Urinary bladder (tissue), 4 donors: Measurements from ENCODE around the gene IL36B. TPM values are rescaled to one million over a fixed set of nuclear protein-coding genes. Genes with fewer than 3 reads are reported as not detected.
"Not testable (repeated sequence)": the region's sequence is repeated elsewhere in the genome, so short reads cannot be mapped to it uniquely, and the experiment has no call there.

Source experiments
- DNase-seq: peaks from one replicate; pipeline ENCODE4 v3.0.0-alpha.2; 2015; ENCODE audit errors: extremely low spot score
- H3K27ac ChIP-seq: one replicate; pipeline ENCODE4 v1.5.1; 2013; ENCODE audit warnings: low read depth, mild to moderate bottlenecking, moderate library complexity
- H3K36me3 ChIP-seq: one replicate; pipeline ENCODE4 v1.6.1; 2013; ENCODE audit warnings: mild to moderate bottlenecking, moderate library complexity; ENCODE audit not compliant: insufficient read depth
- H3K4me1 ChIP-seq: one replicate; pipeline ENCODE4 v1.6.1; 2013; ENCODE audit warnings: mild to moderate bottlenecking, moderate library complexity; ENCODE audit not compliant: insufficient read depth
- H3K4me3 ChIP-seq: one replicate; pipeline ENCODE4 v1.5.1; 2013; ENCODE audit warnings: low read depth, low read length
- WGBS: extraction: QIAGEN DNeasy Blood & Tissue Kit; methylation state at CpG from one replicate; pipeline ENCODE4 v1.1.7; 2013; 5-methylcytosine and 5-hydroxymethylcytosine counted together
- polyA plus RNA-seq: library from polyadenylated mRNA; stranded (reverse); fragments of 200-250 nt; gene quantifications from one replicate; pipeline ENCODE4 v1.2.3, GENCODE V29; 2013
- total RNA-seq: library from RNA; depleted of rRNA; stranded (reverse); fragments of >200 nt; gene quantifications from one replicate; pipeline ENCODE4 v1.2.3, GENCODE V29; 2014
- donor health status: healthy with polysubstance abuse.
- donor health status: healthy.

The IL36B gene
- total RNA-seq (not detected), polyA plus RNA-seq (not detected)

DNA sequence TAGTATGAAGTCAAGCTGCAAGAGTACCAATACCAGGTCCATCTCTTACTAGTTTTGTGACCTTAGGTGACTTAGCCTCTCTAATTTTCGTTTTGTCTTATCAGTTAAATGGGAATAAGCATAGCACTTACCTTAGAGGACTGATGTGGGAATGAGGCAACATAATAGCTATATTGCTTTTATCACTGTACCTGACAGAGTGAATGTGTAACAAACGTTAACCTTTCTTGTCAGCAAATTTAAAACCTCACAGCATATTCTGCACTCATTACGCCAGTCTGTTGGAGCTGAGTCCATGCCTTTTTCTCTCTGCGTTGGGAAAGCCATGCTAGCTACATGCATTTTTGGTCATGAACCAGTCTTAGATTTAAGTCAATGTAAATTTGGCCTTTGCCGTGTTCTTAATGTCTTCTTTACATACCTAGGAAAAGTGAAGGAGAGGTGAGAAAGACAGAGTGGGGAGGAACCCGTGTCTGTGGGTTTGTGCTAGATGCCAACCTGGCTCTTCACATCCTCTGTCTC is at the start of gene IL36B:
Gene IL36B (minus strand): TSS at position 472 of the 522 bp plus-strand sequence.
- WGBS, result 73% methylated on average over 6 of the region's 6 CpGs
- no peak within 1 kb of the TSS for H3K27ac ChIP-seq
- no peak within 1 kb of the TSS for H3K4me3 ChIP-seq
- H3K36me3 ChIP-seq, result no peaks in the 10 kb centered on the region
- no peaks in the 10 kb centered on the region for H3K4me1 ChIP-seq
- DNase-seq, result no peak

DNA sequence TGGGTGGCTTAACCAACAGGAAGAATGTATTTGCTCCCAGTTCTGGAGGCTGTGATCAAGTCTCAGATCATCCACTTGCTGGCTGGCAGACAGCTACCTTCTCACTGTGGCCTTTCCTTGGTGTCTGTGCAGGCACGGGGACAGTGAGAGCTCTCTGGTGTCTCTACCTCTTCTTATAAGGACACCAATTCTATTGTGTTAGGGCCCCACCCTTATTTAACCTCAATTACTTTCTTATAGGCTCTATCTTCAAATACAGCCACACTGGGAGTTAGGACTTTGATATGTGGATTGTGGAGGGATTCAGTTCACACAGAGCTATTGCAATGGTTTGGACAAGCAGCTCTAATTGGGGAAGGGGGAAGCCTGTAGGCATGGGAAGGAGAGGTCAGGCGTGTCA is 49.5 kb upstream of the IL36B start:
- 90% methylated on average over 2 of the region's 2 CpGs for WGBS
- H3K4me1 ChIP-seq, result no peaks in the 10 kb centered on the region
- no peak overlapping the region for H3K4me3 ChIP-seq

DNA sequence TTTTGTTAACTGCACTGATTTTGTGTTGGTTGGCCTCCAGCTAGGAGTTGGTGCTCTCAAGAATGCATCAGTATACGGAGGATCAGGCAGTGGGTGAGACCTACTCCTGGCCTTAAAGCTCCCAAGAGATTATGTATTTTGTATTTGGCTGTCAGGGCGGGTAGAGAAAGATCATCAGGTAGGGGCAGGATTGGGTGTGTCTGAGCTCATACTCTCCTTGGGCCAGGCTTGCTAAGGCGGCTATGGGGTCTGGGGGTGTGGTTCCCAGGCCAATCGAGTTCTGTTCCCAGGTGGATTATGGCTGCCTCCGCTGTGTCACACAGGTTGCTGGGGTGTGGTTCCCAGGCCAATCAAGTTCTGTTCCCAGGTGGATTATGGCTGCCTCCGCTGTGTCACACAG is 45.9 kb upstream of the IL36B start:
- no peak for DNase-seq
- 95% methylated on average over 6 of the region's 6 CpGs for WGBS
- no peak overlapping the region for H3K4me3 ChIP-seq
- H3K36me3 ChIP-seq, result no peaks in the 10 kb centered on the region
- H3K4me1 ChIP-seq, result no peaks in the 10 kb centered on the region
- no peak overlapping the region for H3K27ac ChIP-seq

More for the DNA sequence above, 49.5 kb upstream of the IL36B start:
- no peak for DNase-seq
- Histone ChIP-seq H3K27ac (no peak overlapping the region), H3K36me3 (no peaks in the 10 kb centered on the region)

DNA sequence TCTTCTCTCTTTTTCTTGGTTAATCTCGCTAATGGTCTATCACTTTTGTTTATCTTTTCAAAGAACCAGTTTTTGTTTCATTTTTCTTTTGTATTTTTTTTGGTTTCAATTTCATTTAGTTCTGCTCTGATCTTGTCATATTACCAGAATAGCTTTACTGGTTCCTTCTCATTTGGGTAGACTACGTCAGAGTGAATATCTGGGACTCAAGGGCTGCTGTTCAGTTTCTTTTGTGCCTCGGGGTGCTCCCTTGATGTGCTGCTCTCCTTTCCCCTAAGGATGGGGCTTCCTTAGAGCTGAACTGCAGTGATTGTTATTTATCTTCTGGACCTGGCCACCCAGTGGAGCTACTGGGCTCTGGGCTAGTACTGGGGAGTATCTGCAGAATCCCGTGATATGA is 45.4 kb upstream of the IL36B start:
- Histone ChIP-seq H3K27ac (no peak overlapping the region), H3K36me3 (no peaks in the 10 kb centered on the region), H3K4me1 (no peaks in the 10 kb centered on the region), H3K4me3 (no peak overlapping the region)
- no peak for DNase-seq
- WGBS, result 90% methylated on average over 4 of the region's 4 CpGs

DNA sequence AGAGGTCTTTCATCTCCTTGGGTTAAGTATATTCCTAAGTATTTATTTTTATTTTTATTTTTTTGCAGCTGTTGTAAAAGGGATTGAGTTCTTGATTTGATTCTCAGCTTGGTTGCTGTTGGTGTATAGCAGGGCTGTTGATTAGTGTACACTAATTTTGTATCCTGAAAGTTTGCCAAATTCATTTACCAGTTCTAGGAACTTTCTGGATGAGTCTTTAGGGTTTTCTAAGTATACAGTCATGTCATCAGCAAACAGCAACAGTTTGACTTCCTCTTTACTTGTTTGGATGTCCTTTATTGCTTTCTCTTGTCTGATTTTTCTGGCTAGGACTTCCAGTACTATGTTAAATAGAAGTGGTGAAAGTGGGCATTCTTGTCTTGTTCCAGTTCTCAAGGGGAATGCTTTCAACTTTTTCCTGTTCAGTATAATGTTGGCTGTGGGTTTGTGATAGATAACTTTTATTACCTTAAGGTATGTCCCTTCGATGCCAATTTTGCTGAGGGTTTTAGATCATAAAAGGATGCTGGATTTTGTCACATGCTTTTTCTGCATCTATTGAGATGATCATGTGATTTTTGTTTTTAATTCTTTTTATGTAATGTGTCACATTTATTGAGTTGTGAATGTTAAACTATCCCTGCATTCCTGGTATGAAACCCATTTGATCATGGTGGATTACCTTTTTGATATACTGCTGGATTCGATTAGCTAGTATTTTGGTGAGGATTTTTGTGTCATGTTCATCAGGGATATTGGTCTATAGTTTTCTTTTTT is 44.4 kb upstream of the IL36B start:
- DNase-seq, H3K4me3 ChIP-seq, H3K4me1 ChIP-seq, H3K36me3 ChIP-seq, H3K27ac ChIP-seq: not testable (repeated sequence)
- 83% methylated on average over 2 of the region's 2 CpGs for WGBS

DNA sequence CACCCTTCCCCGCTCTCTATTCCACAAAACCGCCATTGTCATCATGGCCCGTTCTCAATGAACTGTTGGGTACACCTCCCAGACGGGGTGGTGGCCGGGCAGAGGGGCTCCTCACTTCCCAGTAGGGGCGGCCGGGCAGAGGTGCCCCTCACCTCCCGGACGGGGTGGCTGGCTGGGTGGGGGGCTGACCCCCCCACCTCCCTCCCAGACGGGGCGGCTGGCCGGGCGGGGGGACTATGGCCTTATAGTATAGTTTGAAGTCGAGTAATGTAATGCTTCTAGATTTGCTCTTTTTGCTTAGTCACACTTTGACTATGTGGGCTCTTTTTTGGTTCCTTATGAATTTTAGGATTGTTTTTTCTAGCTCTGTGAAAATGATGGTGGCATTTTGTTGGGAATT is 43.6 kb upstream of the IL36B start:
- not testable (repeated sequence) for H3K4me1 ChIP-seq, DNase-seq, H3K36me3 ChIP-seq, H3K27ac ChIP-seq, H3K4me3 ChIP-seq
- 92% methylated on average over 12 of the region's 14 CpGs for WGBS

DNA sequence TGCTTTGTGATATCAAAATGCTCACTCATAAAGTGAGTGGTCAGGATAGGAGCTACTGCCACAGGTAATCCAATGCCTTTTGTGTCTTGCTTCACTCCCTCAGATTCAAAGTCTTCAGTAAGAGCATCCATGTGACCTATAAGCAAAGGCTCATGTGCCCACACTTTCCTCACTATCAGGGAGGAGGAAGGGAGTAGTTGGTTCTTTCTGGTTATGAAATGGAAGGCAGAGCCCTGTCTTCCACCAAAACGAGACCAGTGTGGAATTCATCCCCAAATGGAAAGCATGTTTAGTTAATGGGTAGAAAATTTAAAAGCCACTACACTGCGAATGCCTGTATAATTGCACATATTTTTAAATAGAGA is 40.9 kb upstream of the IL36B start:
- H3K4me3 ChIP-seq, result no peak overlapping the region
- no peak for DNase-seq
- H3K27ac ChIP-seq, result no peak overlapping the region
- no peaks in the 10 kb centered on the region for H3K4me1 ChIP-seq
- H3K36me3 ChIP-seq, result no peaks in the 10 kb centered on the region
- WGBS, result 50% methylated on average over 2 of the region's 2 CpGs

DNA sequence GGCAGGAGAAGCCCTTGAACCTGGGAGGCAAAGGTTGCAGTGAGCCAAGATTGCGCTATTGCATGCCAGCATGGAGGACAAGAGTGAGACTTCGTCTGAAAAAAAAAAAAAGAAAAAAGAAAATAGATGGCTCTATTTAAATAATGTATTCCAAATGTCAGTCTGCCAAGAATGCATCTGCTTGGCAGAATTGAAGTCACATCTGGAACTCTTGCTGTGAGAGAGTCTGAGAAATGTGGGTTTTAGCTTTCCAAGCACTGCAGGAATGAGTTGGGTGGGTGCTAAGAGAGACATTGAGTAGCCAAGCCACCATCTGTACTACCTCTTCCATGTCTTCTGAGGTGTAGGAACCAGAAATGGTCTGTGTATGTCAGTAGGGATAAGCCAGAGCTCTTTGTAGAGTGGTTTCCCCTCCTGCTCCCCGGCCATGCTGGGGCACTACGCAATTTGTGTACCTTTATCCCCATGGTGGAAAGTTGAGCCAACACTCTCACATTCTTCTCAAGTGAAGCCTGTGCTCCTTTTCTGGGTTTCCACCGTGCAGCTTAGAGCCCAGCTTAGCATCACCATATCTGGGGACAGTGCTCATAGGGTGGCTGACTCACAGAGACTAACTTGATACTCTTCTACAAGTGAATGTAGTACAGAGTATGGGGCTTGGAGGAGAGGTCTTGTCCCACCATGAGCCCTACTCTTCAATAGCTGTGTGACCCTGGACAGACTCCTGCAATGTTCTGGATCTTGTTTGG is 40.4 kb upstream of the IL36B start:
- no peak overlapping the region for H3K4me3 ChIP-seq
- no peaks in the 10 kb centered on the region for H3K36me3 ChIP-seq
- H3K27ac ChIP-seq, result no peak overlapping the region
- no peaks in the 10 kb centered on the region for H3K4me1 ChIP-seq
- no peak for DNase-seq
- WGBS, result 80% methylated on average over 5 of the region's 5 CpGs

DNA sequence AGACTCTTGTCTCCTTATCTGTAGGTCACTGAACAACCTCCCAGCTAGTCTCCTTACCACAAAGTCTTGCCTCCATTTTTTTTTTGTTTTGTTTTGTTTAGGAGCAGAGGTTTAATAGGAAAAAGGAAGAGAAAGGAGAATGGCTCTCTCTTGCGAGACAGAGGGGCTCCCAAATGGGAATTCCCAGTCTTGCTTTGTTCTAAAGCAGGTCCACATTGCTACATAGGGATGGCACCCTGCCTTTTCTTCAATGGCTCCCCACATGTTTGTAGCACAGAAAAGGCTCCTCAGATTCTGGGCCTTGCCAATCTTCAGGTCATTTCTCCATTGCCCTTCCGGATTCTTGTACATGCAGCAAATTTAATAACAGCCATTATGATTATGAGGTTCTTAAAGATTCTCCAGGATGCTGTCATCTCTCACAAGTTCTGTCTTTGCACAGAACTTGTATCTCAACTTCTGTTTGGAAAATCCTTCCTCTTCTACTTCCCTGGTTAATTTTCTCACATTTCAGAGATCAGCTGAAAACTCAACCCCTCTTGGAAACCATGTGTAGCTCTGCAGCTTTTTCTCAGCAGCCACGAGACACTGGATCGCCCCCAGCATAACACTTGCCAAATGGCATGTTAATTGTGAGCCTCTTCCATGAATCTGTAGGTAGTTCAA is 38.7 kb upstream of the IL36B start:
- Histone ChIP-seq H3K36me3 (no peaks in the 10 kb centered on the region), H3K4me1 (no peaks in the 10 kb centered on the region), H3K27ac (no peak overlapping the region), H3K4me3 (no peak overlapping the region)
- no peak for DNase-seq
- WGBS, result 71% methylated on average over 4 of the region's 4 CpGs

DNA sequence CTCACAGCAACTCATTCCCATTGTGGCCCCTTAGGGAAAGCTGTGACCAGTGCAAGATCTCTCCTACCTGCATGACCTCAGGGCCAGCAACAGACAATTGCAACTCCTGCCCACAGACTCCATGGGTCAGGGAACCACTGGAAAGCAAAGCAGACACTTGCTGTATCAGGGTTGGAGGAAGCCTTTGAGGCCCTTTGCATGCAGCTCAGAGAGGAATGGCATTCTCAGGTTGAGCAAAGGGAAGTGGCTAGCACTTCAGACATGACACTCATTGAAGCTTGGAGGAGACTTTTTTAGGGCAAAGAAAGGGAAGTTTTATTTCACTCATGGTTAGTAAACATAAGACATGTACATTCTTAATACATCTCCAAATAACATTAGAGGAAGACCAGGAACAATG is 37.2 kb upstream of the IL36B start:
- Histone ChIP-seq H3K4me1 (no peaks in the 10 kb centered on the region), H3K4me3 (no peak overlapping the region)

DNA sequence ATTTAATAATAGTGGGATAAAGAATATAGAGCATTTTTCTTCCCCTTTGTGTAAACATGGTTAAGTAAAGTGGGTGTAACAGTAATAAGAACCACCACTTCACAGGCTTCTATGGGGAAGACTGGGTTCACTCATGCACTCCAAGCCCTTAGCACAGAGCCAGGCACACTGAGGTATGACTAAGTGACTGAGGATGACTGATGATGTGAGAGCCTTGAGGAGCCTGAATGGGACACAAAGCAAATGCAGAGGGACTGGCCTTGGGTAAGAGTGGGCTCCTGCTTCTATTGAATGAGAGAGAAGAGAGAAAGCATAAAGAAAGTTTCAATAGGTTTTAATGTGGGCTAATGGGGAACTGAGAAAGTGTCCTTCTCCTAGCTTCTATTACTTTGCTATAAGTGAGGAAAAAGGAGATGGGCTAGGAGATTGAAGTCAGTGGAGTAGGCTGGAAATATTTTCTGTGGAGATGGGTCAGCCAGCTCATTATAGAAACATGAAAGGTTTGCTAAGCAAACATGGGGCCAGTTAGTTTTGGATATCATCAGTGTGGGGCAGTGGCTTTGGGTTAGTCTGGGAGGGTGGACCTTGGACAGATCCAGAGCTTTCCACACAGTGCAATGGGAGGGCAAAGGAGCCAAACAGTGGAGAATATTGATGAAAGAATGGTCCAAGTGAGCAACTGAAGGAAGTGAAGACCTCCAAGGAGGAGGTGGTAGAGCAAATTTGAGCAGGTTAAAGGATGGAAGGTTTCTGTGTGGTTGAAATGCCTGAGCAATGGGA is 35.7 kb upstream of the IL36B start:
- no peak overlapping the region for H3K27ac ChIP-seq
- H3K36me3 ChIP-seq, result no peaks in the 10 kb centered on the region
- H3K4me3 ChIP-seq, result no peak overlapping the region
- DNase-seq, result no peak
- H3K4me1 ChIP-seq, result no peaks in the 10 kb centered on the region

More for the DNA sequence above, 37.2 kb upstream of the IL36B start:
- H3K36me3 ChIP-seq, result no peaks in the 10 kb centered on the region
- DNase-seq, result no peak
- no peak overlapping the region for H3K27ac ChIP-seq

DNA sequence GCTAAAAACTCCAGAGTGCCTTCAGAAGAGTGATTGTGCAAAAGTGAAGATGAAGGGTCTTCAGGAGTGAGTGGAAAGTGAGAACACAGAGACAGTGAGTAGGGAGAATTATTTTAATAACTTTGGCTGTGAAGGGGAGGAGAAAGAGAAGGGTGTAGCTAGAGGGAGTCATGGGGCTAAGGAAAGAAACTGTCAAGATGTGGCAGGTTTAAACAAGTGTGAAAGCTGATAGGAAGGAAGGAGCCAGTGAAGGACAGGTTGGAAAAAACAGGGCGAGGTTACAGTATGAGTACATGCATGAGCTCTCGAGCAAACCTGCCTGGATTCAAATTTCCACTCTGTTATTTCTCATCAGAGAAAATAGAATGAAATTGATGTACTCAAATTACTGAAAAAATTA is 32.9 kb upstream of the IL36B start:
- Histone ChIP-seq H3K27ac (no peak overlapping the region), H3K4me1 (no peaks in the 10 kb centered on the region), H3K36me3 (no peaks in the 10 kb centered on the region), H3K4me3 (no peak overlapping the region)
- DNase-seq, result no peak
- 65% methylated on average over 2 of the region's 2 CpGs for WGBS

DNA sequence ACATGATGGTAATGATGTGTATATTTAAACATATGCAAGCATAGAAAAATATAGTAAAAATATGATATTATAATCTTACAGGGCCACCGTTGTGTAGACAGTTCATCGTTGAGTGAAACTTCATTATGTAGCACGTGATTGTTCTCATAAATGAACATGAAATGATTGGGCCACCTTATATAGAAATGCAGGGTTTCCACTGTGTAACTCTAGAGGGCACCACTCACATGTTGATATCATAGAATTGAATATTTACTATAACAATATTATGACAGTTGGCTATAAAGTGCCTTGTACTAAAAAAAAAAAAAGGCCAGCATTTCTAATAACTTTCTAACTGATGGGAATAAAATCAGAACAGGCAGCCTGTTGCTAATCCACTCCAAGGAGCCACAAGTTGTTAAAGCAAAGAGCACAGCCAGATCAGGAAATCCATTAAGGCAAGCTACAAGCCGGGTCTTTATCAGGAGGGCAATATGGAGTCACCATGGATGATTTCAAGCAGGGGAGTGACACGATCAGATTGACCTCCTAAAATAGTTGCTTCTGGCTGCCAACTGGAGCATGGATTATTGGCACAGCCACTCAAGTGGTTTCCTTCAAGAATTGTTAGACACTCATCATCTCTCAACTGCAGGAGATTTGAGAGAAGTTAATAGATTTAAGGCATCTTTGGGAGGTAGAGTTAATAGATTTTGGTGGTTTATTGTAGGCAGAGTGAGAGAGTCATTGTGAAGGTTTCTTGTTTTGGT is 31.8 kb upstream of the IL36B start:
- no peak overlapping the region for H3K4me3 ChIP-seq
- 50% methylated on average over 5 of the region's 5 CpGs for WGBS
- H3K27ac ChIP-seq, result no peak overlapping the region
- no peaks in the 10 kb centered on the region for H3K36me3 ChIP-seq
- H3K4me1 ChIP-seq, result no peaks in the 10 kb centered on the region
- DNase-seq, result no peak
